ENCODE results near the gene DTL.

- no peak for TF ChIP-seq CTCF (IDR thresholded peaks at IDR 0.05; ENCODE audit: insufficient read depth, low read length, poor library complexity, severe bottlenecking)
- TF ChIP-seq EZH2phosphoT487 (conservative IDR thresholded peaks at IDR 0.05; ENCODE audit: low read length): no peak
These were observed 105.9 kb downstream of the DTL start for GRCh38 chr1:212141404-212141803.

Data from SU-DHL-6 (cell line).